SIG-M5 (cell line): ENCODE data around the gene OR13C8.

Experiments
- DNase-seq: peaks from one replicate; lab custom pipeline; 2025; lab: John Stamatoyannopoulos, UW

Gene OR13C8

GRCh38 chr9:104611213-104611612, 42.2 kb downstream of the OR13C8 start:
- DNase-seq, result no peak

GRCh38 chr9:104617418-104617817, 48.5 kb downstream of the OR13C8 start:
- DNase-seq, result no peak

GRCh38 chr9:104618104-104618503, 49.1 kb downstream of the OR13C8 start, which contains the start of gene OR13C9:
TSS of gene OR13C9 (minus strand) at chr9:104618204. CDS start at chr9:104618204, 0 bp downstream.
- no peak for DNase-seq
